G401 (cell line): ENCODE measurements around the gene CCR4. TPM values are rescaled to one million over a fixed set of nuclear protein-coding genes. Genes with fewer than 3 reads are reported as not detected.

Experiments
- DNase-seq: peaks from one replicate; pipeline ENCODE4 v3.0.0-alpha.2; 2015; ENCODE audit warnings: low spot score
- in situ Hi-C: cut with HindIII; loops from 2 replicates; pipeline ENCODE4 v1.10.0; 2016; ENCODE audit warnings: low sequenced_read_pairs, mixed read lengths
- total RNA-seq: library from RNA; depleted of rRNA; stranded (reverse); fragments of >200 nt; shearing (Covaris generic); gene quantifications from 2 replicates; pipeline ENCODE4 v1.2.3, GENCODE V29; 2014; rRNA removed

The CCR4 gene
- total RNA-seq, 1 experiment from 2014 or later: 0.07 TPM

- DNase-seq: no peak
- in situ Hi-C loops: no loop called here
These were observed 52.8 kb downstream of the CCR4 start for GRCh38 chr3:33004205-33004604.

GRCh38 chr3:33004961-33005360 is 53.5 kb downstream of the CCR4 start:
- in situ Hi-C loops: no loop called here
- no peak for DNase-seq

Other genes starting within 250 kb of the CCR4 start
- 24.6 and 28.0 TPM in 2 replicates for gene TRIM71, start 133.6 kb upstream of the CCR4 start, total RNA-seq
- gene GLB1, start 145.5 kb downstream of the CCR4 start, total RNA-seq: 61.5 and 95.3 TPM in 2 replicates
- gene TMPPE, start 145.5 kb downstream of the CCR4 start, total RNA-seq: 1.4 and 2.3 TPM in 2 replicates
- 280 and 316 TPM in 2 replicates for gene CRTAP, start 162.4 kb downstream of the CCR4 start, total RNA-seq